IMR-90 (cell line): ENCODE measurements around the gene HIGD2A.

ENCODE experiments used
- CEBPB ChIP-seq: IDR thresholded peaks from 2 replicates; pipeline ENCODE4 v1.6.1; 2012; ENCODE audit warnings: low read depth, low read length, improper control_type of control experiment
- RAD21 ChIP-seq: IDR thresholded peaks from 2 replicates; pipeline ENCODE4 v1.6.1; 2012; ENCODE audit warnings: low read length, improper control_type of control experiment
- TF ChIP-seq, protein P1 (sequence below): conservative IDR thresholded peaks from 2 replicates; pipeline ENCODE4 v1.5.1; 2012; ENCODE audit warnings: mild to moderate bottlenecking, low read depth, low read length, improper control_type of control experiment

DNA sequence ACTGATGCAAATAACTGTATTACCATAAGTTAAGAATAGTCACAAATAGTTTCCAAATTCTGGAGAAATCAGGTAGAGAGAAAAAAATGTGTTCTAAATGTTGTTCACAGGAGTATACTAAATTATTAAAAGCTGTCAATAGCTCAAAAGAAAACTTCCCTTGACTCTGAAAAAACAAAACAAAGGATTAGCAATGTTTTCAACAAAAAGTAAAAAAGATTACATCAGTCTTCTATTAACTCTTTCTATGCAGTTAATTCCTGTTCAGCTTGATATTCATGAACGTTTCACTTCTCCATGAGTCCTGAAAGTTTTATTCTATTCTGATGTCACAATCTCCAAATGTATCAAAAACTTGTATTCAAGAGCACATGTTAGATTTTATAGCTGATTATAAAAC is 37.2 kb downstream of the HIGD2A start:
- TF ChIP-seq, protein P1, sequence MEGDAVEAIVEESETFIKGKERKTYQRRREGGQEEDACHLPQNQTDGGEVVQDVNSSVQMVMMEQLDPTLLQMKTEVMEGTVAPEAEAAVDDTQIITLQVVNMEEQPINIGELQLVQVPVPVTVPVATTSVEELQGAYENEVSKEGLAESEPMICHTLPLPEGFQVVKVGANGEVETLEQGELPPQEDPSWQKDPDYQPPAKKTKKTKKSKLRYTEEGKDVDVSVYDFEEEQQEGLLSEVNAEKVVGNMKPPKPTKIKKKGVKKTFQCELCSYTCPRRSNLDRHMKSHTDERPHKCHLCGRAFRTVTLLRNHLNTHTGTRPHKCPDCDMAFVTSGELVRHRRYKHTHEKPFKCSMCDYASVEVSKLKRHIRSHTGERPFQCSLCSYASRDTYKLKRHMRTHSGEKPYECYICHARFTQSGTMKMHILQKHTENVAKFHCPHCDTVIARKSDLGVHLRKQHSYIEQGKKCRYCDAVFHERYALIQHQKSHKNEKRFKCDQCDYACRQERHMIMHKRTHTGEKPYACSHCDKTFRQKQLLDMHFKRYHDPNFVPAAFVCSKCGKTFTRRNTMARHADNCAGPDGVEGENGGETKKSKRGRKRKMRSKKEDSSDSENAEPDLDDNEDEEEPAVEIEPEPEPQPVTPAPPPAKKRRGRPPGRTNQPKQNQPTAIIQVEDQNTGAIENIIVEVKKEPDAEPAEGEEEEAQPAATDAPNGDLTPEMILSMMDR: no peak
- TF ChIP-seq RAD21 (no peak), CEBPB (no peak)
